B cell (primary cell): ENCODE measurements around the gene SNIP1. TPM values are rescaled to one million over a fixed set of nuclear protein-coding genes. Genes with fewer than 3 reads are reported as not detected.
A peak's percentile ranks its signal among the peaks of the same experiment; 100 is the strongest.

Source experiments
- ATAC-seq: fragments of 200-7000 bp; cut with Tn5 transposase; one replicate; pipeline ENCODE4 v1.10.0; 2021; ENCODE audit warnings: low read depth, mild to moderate bottlenecking, moderate number of reproducible peaks, moderate library complexity
- CTCF ChIA-PET: fragments of 350-600 bp; sonication (Branson Sonifier 250); formaldehyde crosslinking; loops from one replicate; lab custom pipeline; 2021; ENCODE audit warnings: antibody characterized with exemption, inconsistent platforms; lab: Charles Lee
- POLR2A ChIA-PET: fragments of 350-600 bp; sonication (Branson Sonifier 250); formaldehyde crosslinking; loops from one replicate; lab custom pipeline; 2021; ENCODE audit warnings: antibody characterized with exemption; lab: Charles Lee
- DNase-seq: peaks from one replicate; pipeline ENCODE4 v3.0.0; 2013
- H2AFZ ChIP-seq: 2 replicates; pipeline ENCODE4 v1.6.1; 2012; ENCODE audit warnings: mild to moderate bottlenecking, low read depth, low read length; ENCODE audit not compliant: insufficient read depth, poor library complexity, severe bottlenecking
- H3K27ac ChIP-seq, 2 donors: 1 replicate in 1 of 2; 2 replicates in 1 of 2; pipeline ENCODE4 v1.5.1; 2012 to 2013; ENCODE audit warnings: low read length in 2 of 2, mild to moderate bottlenecking in 2 of 2, moderate library complexity in 1 of 2
- H3K27me3 ChIP-seq, 4 experiments: fragments of 200-600 bp in 1 of 4; sonication (generic) in 1 of 4; replicated peaks in 1 of 4; 1 replicate in 2 of 4; 2 replicates in 2 of 4; pipeline versions ENCODE4 v1.6.1 to v1.7.0; 2013 to 2016; ENCODE audit warnings: low read length in 3 of 4, mild to moderate bottlenecking in 2 of 4, mixed read lengths in 1 of 4, moderate library complexity in 1 of 4; ENCODE audit not compliant: insufficient read depth in 4 of 4, control insufficient read depth in 3 of 4; ENCODE audit errors: control extremely low read depth in 1 of 4
- H3K36me3 ChIP-seq, 2 experiments: replicated peaks in 1 of 2; 1 replicate in 1 of 2; 2 replicates in 1 of 2; pipeline versions ENCODE4 v1.6.1 to v1.7.1; 2013; ENCODE audit warnings: low read length in 1 of 2; ENCODE audit not compliant: insufficient read depth in 2 of 2, control insufficient read depth in 1 of 2; ENCODE audit errors: control extremely low read depth in 1 of 2, extremely low read depth in 1 of 2
- H3K4me1 ChIP-seq, 2 donors: fragments of 200-600 bp in 1 of 2; sonication (generic) in 1 of 2; 1 replicate in 1 of 2; 2 replicates in 1 of 2; pipeline versions ENCODE4 v1.5.1 to v1.6.1; 2013 to 2017; ENCODE audit warnings: low read length in 2 of 2; ENCODE audit not compliant: control insufficient read depth in 2 of 2, insufficient read depth in 2 of 2
- H3K4me2 ChIP-seq: replicated peaks from 2 replicates; pipeline ENCODE3; 2012; ENCODE audit warnings: mild to moderate bottlenecking, low read depth, low read length; ENCODE audit not compliant: poor library complexity, severe bottlenecking
- H3K4me3 ChIP-seq, 5 experiments: fragments of 200-600 bp in 1 of 5; sonication (generic) in 1 of 5; 1 replicate in 3 of 5; 2 replicates in 2 of 5; pipeline versions ENCODE4 v1.5.1 to v1.7.0; 2011 to 2016; ENCODE audit warnings: low read length in 4 of 5, mild to moderate bottlenecking in 4 of 5, low read depth in 2 of 5, control low read depth in 1 of 5, moderate library complexity in 1 of 5; ENCODE audit not compliant: insufficient read depth in 1 of 5; ENCODE audit errors: control extremely low read depth in 1 of 5, extremely low read depth in 1 of 5
- H3K79me2 ChIP-seq: fragments of 200-600 bp; sonication (generic); one replicate; pipeline ENCODE4 v1.6.0; 2016; ENCODE audit warnings: low read length; ENCODE audit not compliant: control insufficient read depth, insufficient read depth
- H3K9ac ChIP-seq: fragments of 200-600 bp; sonication (generic); 2 replicates; pipeline ENCODE4 v1.6.1; 2017; ENCODE audit warnings: mild to moderate bottlenecking, low read length, moderate library complexity
- H3K9me3 ChIP-seq, 3 donors: one replicate each; pipeline versions ENCODE4 v1.6.1 to v1.7.1; 2013; ENCODE audit warnings: low read length in 2 of 3; ENCODE audit not compliant: control insufficient read depth in 2 of 3, insufficient read depth in 1 of 3; ENCODE audit errors: control extremely low read depth in 1 of 3
- H4K20me1 ChIP-seq: 2 replicates; pipeline ENCODE4 v1.6.0; 2012; ENCODE audit warnings: mild to moderate bottlenecking, low read length; ENCODE audit not compliant: insufficient read depth, control insufficient read depth, poor library complexity, severe bottlenecking
- H3K27ac Mint-ChIP-seq: one replicate; pipeline ENCODE4 v1.8.0; 2021; ENCODE audit warnings: mixed read lengths
- H3K27me3 Mint-ChIP-seq: one replicate; pipeline ENCODE4 v1.8.0; 2021; ENCODE audit warnings: mixed read lengths
- H3K4me1 Mint-ChIP-seq: one replicate; pipeline ENCODE4 v1.8.0; 2021; ENCODE audit warnings: mixed read lengths
- H3K4me3 Mint-ChIP-seq: one replicate; pipeline ENCODE4 v1.8.0; 2021; ENCODE audit warnings: mixed read lengths
- H3K9me3 Mint-ChIP-seq: one replicate; pipeline ENCODE4 v1.8.0; 2022; ENCODE audit warnings: mixed read lengths; ENCODE audit not compliant: insufficient read depth
- CTCF ChIP-seq: fragments of 200-600 bp; IDR thresholded peaks from one replicate; pipeline ENCODE4 v1.8.0; 2022; ENCODE audit warnings: antibody characterized with exemption, mild to moderate bottlenecking
- EZH2 ChIP-seq: IDR thresholded peaks from 2 replicates; pipeline ENCODE4 v1.6.1; 2012; ENCODE audit warnings: borderline replicate concordance, low read depth, mild to moderate bottlenecking, moderate library complexity, low read length; ENCODE audit not compliant: insufficient read depth, poor library complexity, severe bottlenecking
- WGBS: methylation state at CpG from one replicate; pipeline ENCODE4 v1.1.5; 2013; ENCODE audit warnings: missing lambda C conversion rate; ENCODE audit not compliant: insufficient coverage; 5-methylcytosine and 5-hydroxymethylcytosine counted together
- intact Hi-C: fragments of 100-400 bp; cut with micrococcal nuclease; formaldehyde crosslinking; loops from one replicate; pipeline ENCODE4 v1.10.0; 2022
- polyA minus RNA-seq: library from RNA; depleted of rRNA, polyadenylated mRNA; stranded (reverse); fragments of >200 nt; gene quantifications from 2 replicates; pipeline ENCODE4 v1.2.3, GENCODE V29; 2012
- polyA plus RNA-seq: library from polyadenylated mRNA; depleted of rRNA; stranded (reverse); fragments of >200 nt; gene quantifications from 2 replicates; pipeline ENCODE4 v1.2.3, GENCODE V29; 2012
- total RNA-seq, 2 donors: library from RNA; stranded (reverse); fragments of 120-200 nt in 1 of 2; gene quantifications; 1 replicate in 1 of 2; 2 replicates in 1 of 2; pipeline versions ENCODE4 v1.2.3 to v1.2.4, GENCODE V29; 2013 to 2022

The SNIP1 gene
- total RNA-seq: 45.0 and 45.1 TPM in 2 replicates
- total RNA-seq (2013): 19.8 TPM
- polyA plus RNA-seq: 6.0 and 16.1 TPM in 2 replicates
- 36.2 and 43.2 TPM in 2 replicates for polyA minus RNA-seq

DNA sequence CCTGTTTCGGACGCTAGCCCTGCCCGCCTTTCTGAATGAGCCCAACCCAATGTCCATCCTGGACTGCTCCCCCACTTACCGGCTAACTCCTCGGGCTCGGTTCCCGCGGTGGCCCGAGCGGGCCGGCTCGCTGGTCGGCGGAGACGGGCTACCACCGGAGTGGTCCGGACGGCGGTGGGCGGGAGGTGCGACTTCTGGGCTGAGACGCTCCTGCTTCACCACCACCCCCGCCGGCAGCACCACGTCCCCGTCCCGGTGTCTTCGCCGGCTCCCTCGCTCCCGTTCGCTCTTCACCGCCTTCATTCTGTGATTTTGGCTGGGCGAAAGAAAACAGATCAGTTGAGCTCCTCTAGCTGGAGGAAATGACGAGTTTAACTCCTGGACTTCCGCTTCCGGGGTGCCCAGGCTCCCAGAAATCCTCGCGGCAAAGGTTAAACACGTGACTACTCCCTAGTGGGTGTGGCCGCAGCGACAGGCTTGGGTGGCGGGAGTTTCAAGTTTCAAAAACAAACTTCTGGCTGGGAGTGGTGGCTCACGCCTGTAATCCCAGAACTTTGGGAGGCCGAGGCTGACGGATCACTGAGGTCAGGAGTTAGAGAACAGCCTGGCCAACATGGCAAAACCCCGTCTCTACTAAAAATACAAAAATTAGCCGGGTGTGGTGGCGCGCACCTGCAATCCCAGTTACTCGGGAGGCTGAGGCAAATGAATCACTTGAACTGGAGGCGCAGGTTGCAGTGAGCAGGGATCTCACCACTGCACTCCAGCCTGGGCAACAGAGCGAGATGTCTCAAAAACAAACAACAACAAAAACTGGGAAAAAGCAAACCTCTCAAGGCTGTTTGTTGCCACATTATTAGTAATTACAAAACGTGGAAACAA lies at the start of gene SNIP1:
Gene SNIP1 (minus strand): TSS at position 367 of the 882 bp plus-strand sequence. CDS start 64 bp downstream, at position 303.
- intact Hi-C loops: loop anchor here (1.0 to 2.0 kb wide), 6 partner anchors 40 to 1103 kb away; partner anchors contain the start of genes CDCA8, GNL2, MEAF6 and OSCP1
- H3K4me3 ChIP-seq: peak within 1 kb of the TSS; percentile 75 to 99 (median 93)

More for the DNA sequence above, at the start of gene SNIP1:
- Histone ChIP-seq H3K36me3 (peaks cover 3 to 20% of the 10 kb centered on the region in 2 experiments), H3K4me2 (peak within 1 kb of the TSS; percentile 88), H4K20me1 (peaks cover 10% of the 10 kb centered on the region), H3K27ac (peak within 1 kb of the TSS; percentile 82 to 96), H2AFZ (peak within 1 kb of the TSS; percentile 92), H3K9ac (peak within 1 kb of the TSS; percentile 99), H3K9me3 (peaks cover 0 to 7% (median 0%) of the 10 kb centered on the region in 3 donors), H3K4me1 (peaks cover 13 to 19% of the 10 kb centered on the region in 2 donors), H3K27me3 (peaks cover 0 to 3% (median 0%) of the 10 kb centered on the region in 4 experiments), H3K79me2 (peaks cover 41% of the 10 kb centered on the region)
- peak; percentile 98 for ATAC-seq
- Mint-ChIP-seq H3K9me3 (no peaks in the 10 kb centered on the region), H3K27ac (peak within 1 kb of the TSS; percentile 97), H3K4me3 (peak within 1 kb of the TSS; percentile 98), H3K4me1 (peaks cover 33% of the 10 kb centered on the region), H3K27me3 (peaks cover 5% of the 10 kb centered on the region)
- DNase-seq: peak; percentile 94
- WGBS: 11% methylated on average over 45 of the region's 54 CpGs
- no peak for TF ChIP-seq EZH2
- no peak for TF ChIP-seq CTCF
- ChIA-PET CTCF (interaction anchor here (1.0 to 1.7 kb wide), 3 partner anchors 39 to 128 kb away, joined by 3 to 13 read pairs (median 3); partner anchors contain the start of gene MEAF6), POLR2A (interaction anchor here (0.6 to 1.9 kb wide), 3 partner anchors 39 to 136 kb away, joined by 4 to 8 read pairs (median 5); partner anchors contain the start of gene MEAF6)
